Memory B cell (primary cell): ENCODE data around the gene GALNT3.

Source experiments
- ATAC-seq: fragments of 150-1000 bp; cut with Tn5 transposase; 2 replicates; pipeline ENCODE4 v1.10.0; 2021; ENCODE audit warnings: low read depth, mild to moderate bottlenecking, moderate library complexity
- DNase-seq, 2 donors: peaks; one replicate each; pipeline ENCODE4 v3.0.0; 2022; ENCODE audit warnings: low spot score in 2 of 2
- H3K27ac Mint-ChIP-seq: one replicate; pipeline ENCODE4 v1.8.0; 2022; ENCODE audit warnings: mild to moderate bottlenecking, moderate library complexity, mixed read lengths
- H3K27me3 Mint-ChIP-seq: one replicate; pipeline ENCODE4 v1.8.0; 2022; ENCODE audit warnings: mixed read lengths
- H3K36me3 Mint-ChIP-seq: one replicate; pipeline ENCODE4 v1.8.0; 2022; ENCODE audit warnings: mild to moderate bottlenecking, mixed read lengths
- H3K4me1 Mint-ChIP-seq: one replicate; pipeline ENCODE4 v1.8.0; 2022; ENCODE audit warnings: mixed read lengths
- H3K4me3 Mint-ChIP-seq: one replicate; pipeline ENCODE4 v1.8.0; 2022; ENCODE audit warnings: mild to moderate bottlenecking, moderate library complexity, mixed read lengths
- H3K9me3 Mint-ChIP-seq: one replicate; pipeline ENCODE4 v1.8.0; 2022; ENCODE audit warnings: mixed read lengths

GALNT3 gene

DNA sequence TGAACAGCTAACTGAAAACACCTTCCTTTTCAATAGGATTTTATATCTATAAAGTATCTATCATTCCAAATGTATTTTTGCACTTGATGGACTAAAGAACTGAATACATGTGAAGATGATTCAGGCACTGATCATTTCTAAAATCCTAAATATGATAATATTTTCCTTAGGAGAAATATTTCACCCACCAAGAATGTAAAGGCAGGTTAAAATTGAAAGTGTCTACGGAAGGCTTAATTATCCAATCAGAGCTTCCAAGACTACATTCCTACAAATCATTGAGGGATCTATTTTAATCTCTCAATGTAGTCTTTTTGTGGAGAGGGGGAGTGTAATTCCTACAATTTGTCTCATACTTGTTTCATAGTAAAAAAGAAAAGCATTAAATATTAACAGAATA, 3.6 kb downstream of the GALNT3 start:
- peaks cover 1% of the 10 kb centered on the region for H3K36me3 Mint-ChIP-seq
- ATAC-seq = no peak
- no peak overlapping the region for H3K27ac Mint-ChIP-seq
- no peaks in the 10 kb centered on the region for H3K9me3 Mint-ChIP-seq
- no peaks in the 10 kb centered on the region for H3K27me3 Mint-ChIP-seq
- no peak for DNase-seq
- no peak overlapping the region for H3K4me3 Mint-ChIP-seq
- peaks cover 18% of the 10 kb centered on the region for H3K4me1 Mint-ChIP-seq

DNA sequence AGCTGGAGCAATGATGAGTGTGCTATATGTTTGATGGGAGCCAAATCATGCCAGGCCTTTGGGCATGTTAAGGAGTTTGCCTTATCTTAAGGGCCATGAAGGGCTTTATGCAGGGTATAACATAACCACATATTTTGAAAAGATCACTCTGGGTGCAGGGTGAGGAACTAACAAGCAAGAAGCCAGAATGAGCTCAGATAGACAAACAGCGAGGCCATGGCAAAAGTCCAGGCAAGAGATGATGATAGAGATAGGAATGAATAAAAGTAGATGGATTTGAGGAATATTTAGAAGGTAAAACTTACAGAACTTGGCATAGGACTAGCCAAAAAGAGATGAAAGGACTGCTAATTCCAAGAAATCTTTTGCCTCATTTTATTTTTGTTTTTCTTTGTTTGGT, 6.7 kb downstream of the GALNT3 start:
- Mint-ChIP-seq H3K27ac (no peak overlapping the region), H3K4me3 (no peak overlapping the region), H3K4me1 (peaks cover 12% of the 10 kb centered on the region)

DNA sequence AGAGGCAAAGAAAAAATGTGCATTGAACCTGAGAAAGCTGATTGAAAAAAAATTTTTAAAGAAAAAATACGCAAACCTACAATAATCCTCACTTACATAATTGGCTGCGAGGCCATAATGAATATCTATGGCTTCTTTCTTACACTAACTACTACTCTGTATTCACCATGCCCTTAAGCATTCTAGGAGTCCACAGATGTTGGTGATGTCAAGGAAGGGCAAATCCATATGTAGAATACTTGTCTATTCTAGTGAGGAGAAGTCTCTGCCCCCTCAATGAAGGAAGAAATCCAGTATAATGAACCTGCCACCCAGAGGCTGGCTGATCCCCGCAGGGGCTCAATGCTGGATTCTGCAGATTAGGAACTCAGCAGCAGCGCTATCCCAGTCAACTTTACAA, 14.3 kb downstream of the GALNT3 start:
- Mint-ChIP-seq H3K27me3 (no peaks in the 10 kb centered on the region), H3K4me1 (peaks cover 11% of the 10 kb centered on the region), H3K27ac (no peak overlapping the region), H3K4me3 (no peak overlapping the region), H3K9me3 (peaks cover 2% of the 10 kb centered on the region), H3K36me3 (peaks cover 27% of the 10 kb centered on the region)
- no peak for DNase-seq
- no peak for ATAC-seq

More for the DNA sequence above, 6.7 kb downstream of the GALNT3 start:
- H3K9me3 Mint-ChIP-seq = no peaks in the 10 kb centered on the region
- DNase-seq (no peak), ATAC-seq (no peak)
- no peaks in the 10 kb centered on the region for H3K27me3 Mint-ChIP-seq
- peaks cover 14% of the 10 kb centered on the region for H3K36me3 Mint-ChIP-seq

DNA sequence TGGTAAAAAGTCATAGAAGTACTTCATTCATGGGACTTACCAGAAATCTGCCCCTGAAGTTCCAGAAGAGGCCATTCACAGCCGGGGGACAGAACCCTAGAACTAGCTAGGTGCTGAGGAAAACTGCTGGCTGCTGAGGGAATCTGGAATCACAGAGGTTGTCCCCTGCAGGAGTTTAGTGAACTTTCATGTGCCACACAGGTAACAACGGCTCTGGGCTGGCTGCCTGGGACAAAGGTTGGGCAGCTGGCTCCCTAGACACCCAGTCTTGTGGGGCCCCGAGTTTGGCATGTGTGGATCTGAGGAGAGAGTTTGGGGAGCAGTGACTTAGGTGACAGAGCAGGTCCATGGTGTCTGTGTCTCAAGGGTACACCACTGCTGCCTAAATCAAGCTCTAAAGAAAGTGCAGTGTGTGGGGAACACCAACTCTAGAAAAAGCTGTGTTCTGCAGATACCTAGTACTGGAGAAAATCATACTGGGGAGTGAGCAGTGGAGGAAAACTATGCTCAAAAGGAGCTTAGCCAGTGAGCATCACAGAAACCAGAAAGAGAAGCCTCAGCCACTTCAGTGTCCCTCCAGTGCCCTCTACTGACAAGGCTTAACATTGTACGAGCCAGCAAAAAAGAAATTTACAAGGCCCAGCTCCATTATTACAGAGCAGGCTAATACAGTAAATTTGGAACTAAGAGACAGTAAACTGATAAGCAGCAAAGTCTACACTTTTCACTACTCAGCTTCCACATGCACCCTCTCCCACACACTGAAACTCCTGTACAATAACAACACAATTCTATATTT, 15.2 kb downstream of the GALNT3 start:
- ATAC-seq (no peak), DNase-seq (no peak)
- H3K27ac Mint-ChIP-seq = no peak overlapping the region
- peaks cover 11% of the 10 kb centered on the region for H3K4me1 Mint-ChIP-seq
- peaks cover 27% of the 10 kb centered on the region for H3K36me3 Mint-ChIP-seq
- peaks cover 2% of the 10 kb centered on the region for H3K9me3 Mint-ChIP-seq
- H3K27me3 Mint-ChIP-seq = no peaks in the 10 kb centered on the region
- no peak overlapping the region for H3K4me3 Mint-ChIP-seq

DNA sequence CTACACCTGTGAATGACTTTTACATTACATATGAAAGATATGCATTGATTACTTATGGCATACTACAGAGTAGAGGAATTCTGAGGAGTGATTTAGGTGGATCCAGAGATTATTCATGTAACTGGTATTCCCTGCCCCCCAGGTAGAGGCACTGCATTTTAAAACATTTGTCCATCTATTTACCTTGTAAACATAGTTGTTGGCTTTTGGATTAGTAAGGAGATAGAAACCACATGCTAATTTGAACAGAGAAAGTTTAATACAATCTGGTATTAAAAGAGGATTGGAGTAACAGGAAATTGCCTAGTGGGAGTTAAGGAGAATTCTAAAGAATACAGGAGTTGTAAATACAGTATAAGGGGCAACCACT, 15.9 kb downstream of the GALNT3 start:
- ATAC-seq = no peak
- DNase-seq = no peak
- H3K4me1 Mint-ChIP-seq = peaks cover 13% of the 10 kb centered on the region
- no peak overlapping the region for H3K4me3 Mint-ChIP-seq
- H3K36me3 Mint-ChIP-seq = peaks cover 31% of the 10 kb centered on the region
- no peaks in the 10 kb centered on the region for H3K27me3 Mint-ChIP-seq
- peak overlapping the region; percentile 39 for H3K27ac Mint-ChIP-seq
- peaks cover 5% of the 10 kb centered on the region for H3K9me3 Mint-ChIP-seq

DNA sequence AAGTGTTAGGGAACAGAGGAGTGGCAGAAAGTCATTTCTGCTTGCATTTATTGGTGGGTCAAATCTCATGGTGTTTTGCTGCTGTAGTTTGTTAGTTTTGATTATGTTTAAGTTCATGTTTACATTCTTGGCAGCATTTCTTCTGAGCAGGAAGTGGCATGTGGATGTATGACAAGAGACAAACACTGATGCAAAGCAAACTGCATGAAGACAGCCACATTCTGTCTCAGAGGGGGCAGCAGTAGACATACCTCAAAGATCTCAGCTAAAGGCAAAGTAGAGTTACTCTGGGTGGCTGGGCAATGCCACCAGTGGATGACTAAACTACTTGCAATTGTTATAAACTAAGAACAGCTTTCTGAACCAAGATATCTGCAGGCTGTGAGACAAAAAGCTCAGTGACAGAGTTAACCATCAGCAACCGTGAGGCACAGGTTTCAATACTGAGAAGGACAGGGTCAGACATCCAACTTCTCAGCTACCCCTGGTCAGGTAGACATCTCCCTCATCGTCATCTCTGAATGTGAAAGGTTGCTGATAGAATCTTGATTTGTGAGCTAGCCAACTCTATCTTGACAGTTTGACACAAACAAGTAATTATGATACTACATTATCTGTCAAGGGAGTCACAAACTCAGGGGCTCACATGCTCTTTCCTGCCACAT, 16.4 kb downstream of the GALNT3 start:
- DNase-seq (no peak), ATAC-seq (no peak)
- peaks cover 36% of the 10 kb centered on the region for H3K36me3 Mint-ChIP-seq
- peaks cover 7% of the 10 kb centered on the region for H3K9me3 Mint-ChIP-seq
- H3K4me1 Mint-ChIP-seq = peaks cover 13% of the 10 kb centered on the region
- peak overlapping the region; percentile 39 for H3K27ac Mint-ChIP-seq
- H3K27me3 Mint-ChIP-seq = no peaks in the 10 kb centered on the region
- no peak overlapping the region for H3K4me3 Mint-ChIP-seq

DNA sequence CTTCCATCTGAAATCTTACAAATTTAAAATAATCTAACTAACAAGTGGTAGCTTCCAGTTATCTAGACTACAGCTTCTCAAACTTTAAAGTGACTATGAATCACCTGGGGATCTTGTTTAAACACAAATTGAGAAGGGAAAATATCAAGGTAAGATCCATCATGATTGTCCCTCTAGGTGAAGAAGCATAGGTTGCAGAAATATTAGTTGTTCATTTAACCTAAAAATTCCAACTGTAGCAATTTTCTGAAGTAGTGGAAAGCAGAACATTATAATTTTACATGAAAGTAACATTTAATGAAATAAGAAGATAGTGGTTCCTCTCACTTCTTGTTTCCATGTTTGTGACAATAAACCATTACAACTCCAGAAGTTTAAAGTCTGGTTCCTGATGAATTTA, 17.3 kb downstream of the GALNT3 start:
- Mint-ChIP-seq H3K36me3 (peaks cover 37% of the 10 kb centered on the region), H3K27me3 (no peaks in the 10 kb centered on the region), H3K4me1 (peaks cover 13% of the 10 kb centered on the region), H3K9me3 (peaks cover 7% of the 10 kb centered on the region), H3K4me3 (no peak overlapping the region), H3K27ac (peak overlapping the region; percentile 14)
- no peak for DNase-seq
- ATAC-seq = no peak

DNA sequence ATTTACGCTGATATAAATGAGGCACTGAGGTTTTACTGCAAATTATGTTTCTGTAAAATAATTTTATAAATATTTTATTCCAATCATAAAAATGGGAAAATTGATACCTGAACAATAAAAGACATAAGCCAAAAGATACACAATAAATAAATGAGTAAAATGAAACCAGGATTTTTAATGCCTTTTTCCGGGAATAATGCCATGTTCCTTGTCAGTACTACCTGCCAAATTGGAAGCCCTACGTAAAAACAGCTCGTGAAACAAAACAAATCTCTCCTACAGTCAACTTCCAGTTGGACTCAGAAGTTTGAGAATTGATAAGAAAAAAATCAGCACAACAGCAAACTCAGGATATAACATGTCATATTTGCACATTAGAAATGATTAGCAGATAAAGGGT, 18.0 kb downstream of the GALNT3 start:
- Mint-ChIP-seq H3K4me1 (peaks cover 13% of the 10 kb centered on the region), H3K4me3 (no peak overlapping the region), H3K27me3 (no peaks in the 10 kb centered on the region), H3K27ac (no peak overlapping the region), H3K36me3 (peaks cover 34% of the 10 kb centered on the region), H3K9me3 (peaks cover 7% of the 10 kb centered on the region)
- DNase-seq (no peak), ATAC-seq (no peak)

DNA sequence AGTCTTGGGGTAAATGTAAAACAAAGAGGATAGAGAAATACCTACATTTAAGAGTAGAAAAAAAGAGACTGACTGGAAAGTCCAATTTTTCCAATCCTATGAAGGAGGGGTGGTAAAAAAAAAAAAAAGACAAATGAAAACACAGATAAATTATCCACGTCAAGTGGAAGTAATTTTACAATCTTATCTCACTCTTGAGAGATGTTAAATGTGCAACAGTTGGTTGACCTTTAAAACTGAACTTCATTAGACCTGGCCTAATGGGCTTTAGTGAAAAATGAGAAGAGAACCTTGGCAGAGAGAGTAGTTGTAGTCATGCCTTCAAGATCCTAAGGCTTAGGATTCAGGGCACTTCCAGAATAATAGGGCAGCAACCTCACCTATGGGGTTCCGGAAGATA, 20.4 kb downstream of the GALNT3 start:
- H3K36me3 Mint-ChIP-seq = peaks cover 32% of the 10 kb centered on the region
- DNase-seq (no peak), ATAC-seq (no peak)
- H3K27ac Mint-ChIP-seq = no peak overlapping the region
- peaks cover 13% of the 10 kb centered on the region for H3K4me1 Mint-ChIP-seq
- H3K9me3 Mint-ChIP-seq = peaks cover 5% of the 10 kb centered on the region
- H3K4me3 Mint-ChIP-seq = no peak overlapping the region
- no peaks in the 10 kb centered on the region for H3K27me3 Mint-ChIP-seq

DNA sequence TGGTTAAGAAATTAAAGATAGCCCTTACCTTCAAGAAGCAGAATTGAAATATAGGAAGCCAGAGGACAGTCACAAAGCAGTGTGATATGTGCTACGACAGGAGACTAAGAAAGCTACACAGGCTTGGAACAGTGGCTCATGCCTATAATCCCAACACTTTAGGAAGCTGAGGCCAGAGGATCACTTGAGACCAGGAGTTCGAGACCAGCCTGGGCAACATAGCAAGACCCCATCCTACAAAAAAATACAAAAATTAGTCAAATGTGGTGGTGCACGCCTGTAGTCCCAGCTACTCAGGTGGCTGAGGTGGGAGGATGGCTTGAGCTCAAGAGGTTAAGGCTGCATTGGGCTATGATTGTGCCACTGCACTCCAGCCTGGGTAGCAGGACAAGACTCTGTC, 21.9 kb downstream of the GALNT3 start:
- Mint-ChIP-seq H3K9me3 (peaks cover 5% of the 10 kb centered on the region), H3K4me1 (peaks cover 2% of the 10 kb centered on the region), H3K27me3 (no peaks in the 10 kb centered on the region), H3K4me3 (no peak overlapping the region), H3K36me3 (peaks cover 29% of the 10 kb centered on the region), H3K27ac (no peak overlapping the region)
- DNase-seq (no peak), ATAC-seq (no peak)

DNA sequence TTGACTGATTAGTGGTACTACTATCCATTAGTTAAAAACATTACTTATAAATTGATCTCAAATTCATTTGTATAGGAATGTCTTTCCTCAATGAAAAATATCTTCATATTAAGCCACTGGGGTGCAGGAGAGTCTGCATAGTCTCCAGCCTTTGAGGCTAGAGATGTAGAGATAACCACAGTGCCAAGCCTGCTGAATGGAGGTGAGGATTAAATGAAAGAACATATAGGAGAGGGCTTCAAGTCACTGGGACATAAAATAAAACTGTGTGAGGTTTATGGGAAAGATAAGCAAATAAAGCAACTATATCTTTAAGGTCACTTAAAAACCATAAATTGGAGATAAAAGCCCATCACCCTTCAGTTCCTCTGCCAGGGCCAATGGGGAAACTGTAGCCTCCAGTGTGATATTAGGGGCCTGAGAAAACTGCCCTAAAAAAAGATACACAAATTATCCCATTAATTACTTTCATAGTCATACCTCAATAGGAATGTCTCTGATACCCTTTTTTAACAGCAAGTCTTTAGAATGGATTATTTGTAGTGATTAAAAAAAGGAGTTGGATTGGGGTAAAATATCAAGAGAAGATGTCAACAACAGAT, 27.6 kb downstream of the GALNT3 start:
- H3K4me1 Mint-ChIP-seq = no peaks in the 10 kb centered on the region
- no peaks in the 10 kb centered on the region for H3K27me3 Mint-ChIP-seq
- ATAC-seq (no peak), DNase-seq (no peak)
- no peak overlapping the region for H3K4me3 Mint-ChIP-seq
- no peak overlapping the region for H3K27ac Mint-ChIP-seq
- H3K36me3 Mint-ChIP-seq = peaks cover 9% of the 10 kb centered on the region
- no peaks in the 10 kb centered on the region for H3K9me3 Mint-ChIP-seq

DNA sequence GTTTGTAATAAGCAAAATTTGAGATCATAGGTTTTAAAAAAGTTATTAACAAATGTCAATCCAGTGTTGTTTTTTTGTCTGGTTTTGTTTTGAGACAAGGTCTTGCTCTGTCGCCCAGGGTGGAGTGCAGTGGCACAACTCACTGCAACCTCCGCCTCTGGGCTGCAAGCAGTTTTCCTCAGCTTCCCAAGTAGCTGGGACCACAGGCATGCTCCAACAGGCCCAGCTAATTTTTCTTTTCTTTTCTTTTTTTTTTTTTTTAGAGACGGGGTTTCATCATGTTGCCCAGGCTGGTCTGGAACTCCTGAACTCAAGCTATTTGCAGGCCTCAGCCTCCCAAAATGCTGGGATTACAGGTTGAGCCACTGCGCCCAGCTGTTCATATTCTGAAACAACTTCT, 31.3 kb downstream of the GALNT3 start:
- no peaks in the 10 kb centered on the region for H3K4me1 Mint-ChIP-seq
- peaks cover 5% of the 10 kb centered on the region for H3K36me3 Mint-ChIP-seq
- H3K27me3 Mint-ChIP-seq = no peaks in the 10 kb centered on the region
- no peak overlapping the region for H3K4me3 Mint-ChIP-seq
- ATAC-seq (no peak), DNase-seq (no peak)
- H3K9me3 Mint-ChIP-seq = no peaks in the 10 kb centered on the region
- H3K27ac Mint-ChIP-seq = no peak overlapping the region

DNA sequence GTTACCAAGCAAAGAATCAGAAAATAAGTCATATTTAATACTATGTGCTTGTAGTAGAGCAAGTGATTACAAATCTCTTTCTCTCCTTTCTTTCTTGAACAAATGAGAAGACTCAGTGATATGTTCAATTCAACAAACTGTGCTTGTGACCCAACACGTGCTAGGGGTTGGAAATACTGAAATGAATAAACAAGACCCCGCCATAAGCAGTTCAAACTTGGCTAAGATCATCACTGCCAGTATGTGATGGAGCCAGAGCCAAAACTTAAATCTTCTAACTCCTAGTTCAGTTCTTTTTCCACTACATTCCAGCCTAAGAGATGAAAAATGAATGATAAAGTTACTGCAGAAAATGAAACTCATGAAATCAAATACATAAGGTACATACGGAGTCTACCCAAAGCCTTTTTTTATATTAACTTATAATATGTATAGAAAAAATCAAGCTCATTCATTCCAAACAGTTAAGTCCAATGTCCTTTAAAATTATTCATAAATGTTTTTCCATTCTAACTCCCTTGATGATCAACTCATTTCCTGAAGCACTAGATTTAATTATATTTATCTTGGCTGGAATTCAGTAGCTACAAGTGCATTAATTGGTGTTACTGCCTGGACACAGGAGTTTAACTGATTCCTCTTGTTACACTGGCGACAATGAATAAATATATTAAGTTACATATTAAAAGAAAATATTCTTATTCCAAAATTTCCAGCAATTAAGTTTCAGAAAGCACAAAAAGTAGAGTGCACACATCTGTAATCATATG, 36.0 kb downstream of the GALNT3 start:
- Mint-ChIP-seq H3K9me3 (no peaks in the 10 kb centered on the region), H3K36me3 (peaks cover 8% of the 10 kb centered on the region), H3K27me3 (no peaks in the 10 kb centered on the region), H3K4me1 (no peaks in the 10 kb centered on the region), H3K4me3 (no peak overlapping the region), H3K27ac (no peak overlapping the region)
- ATAC-seq (no peak), DNase-seq (no peak)

DNA sequence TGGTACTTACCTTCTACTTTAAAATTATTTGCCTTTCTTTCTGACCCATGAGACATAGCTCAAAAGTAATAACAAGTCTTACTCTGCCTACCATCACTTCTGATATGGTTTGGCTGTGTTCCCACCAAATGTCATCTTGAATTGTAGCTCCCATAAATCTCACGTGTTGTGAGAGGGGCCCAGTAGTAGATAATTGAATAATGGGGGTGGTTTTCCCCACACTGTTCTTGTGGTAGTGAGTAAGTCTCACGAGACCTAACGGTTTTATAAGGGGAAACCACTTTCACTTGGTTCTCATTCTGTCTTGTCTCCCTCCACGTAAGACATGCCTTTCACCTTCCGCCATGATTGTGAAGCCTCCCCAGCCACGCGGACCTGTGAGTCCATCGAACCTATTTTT, 47.5 kb downstream of the GALNT3 start:
- Mint-ChIP-seq H3K4me1 (peaks cover 7% of the 10 kb centered on the region), H3K4me3 (no peak overlapping the region), H3K27me3 (no peaks in the 10 kb centered on the region), H3K9me3 (no peaks in the 10 kb centered on the region), H3K36me3 (peaks cover 14% of the 10 kb centered on the region), H3K27ac (peak overlapping the region; percentile 56)
- DNase-seq (no peak), ATAC-seq (no peak)
